Measurements from ENCODE around the gene GRHL1.
"Not testable (repeated sequence)": the region's sequence is repeated elsewhere in the genome, so short reads cannot be mapped to it uniquely, and the experiment has no call there.

Gene GRHL1

GRCh38 chr2:9951522-9952285 lies at the start of gene GRHL1:
Gene GRHL1, plus strand, starts transcription at chr2:9951693. Its CDS starts 141 bp downstream, at chr2:9951834.
- peak; percentile 92 to 94 for DNase-seq

- DNase-seq = no peak
Observed at GRCh38 chr2:9905413-9905812, 46.1 kb upstream of the GRHL1 start.

DNA sequence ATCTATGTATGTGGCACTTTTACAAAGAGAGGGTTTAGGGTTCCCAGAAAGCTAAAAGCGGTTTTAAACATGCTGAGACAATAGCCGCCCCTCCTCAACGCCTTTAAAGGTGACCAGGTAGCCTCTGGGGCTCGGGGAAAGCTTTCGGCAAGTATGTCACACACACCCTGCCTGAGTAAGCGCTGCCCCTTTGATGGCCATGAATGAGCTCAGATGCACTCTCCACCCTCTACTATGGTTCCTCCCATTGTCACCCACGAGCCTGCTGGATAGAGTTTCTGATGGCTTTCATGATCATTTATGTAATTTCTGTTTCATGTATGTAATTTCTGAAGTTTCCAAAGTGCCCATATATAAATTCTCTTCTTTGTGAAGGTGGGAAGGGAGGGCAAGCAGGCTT lies 44.1 kb upstream of the GRHL1 start:
- DNase-seq = no peak

DNA sequence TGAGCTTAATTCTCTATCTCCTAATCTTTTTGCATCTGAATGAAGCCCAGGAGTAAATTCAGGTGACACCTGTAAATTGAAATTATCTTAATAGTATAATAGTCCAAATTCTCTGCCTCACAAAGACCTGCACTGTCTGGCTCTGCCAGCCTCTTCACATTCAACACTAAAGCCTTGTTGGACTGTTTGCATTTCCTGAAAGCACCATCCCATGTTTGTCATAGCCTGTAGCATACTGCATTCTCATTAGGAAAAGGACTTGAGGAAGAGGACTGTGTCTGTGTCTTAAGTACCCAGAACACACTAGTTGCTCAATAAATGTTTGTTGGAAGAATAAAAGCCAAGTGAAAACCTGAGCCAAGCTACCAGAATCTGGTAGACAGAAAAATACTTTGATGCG lies 42.9 kb upstream of the GRHL1 start:
- DNase-seq = no peak

GRCh38 chr2:9909106-9909505 lies 42.4 kb upstream of the GRHL1 start:
- no peak for DNase-seq

GRCh38 chr2:9910699-9911098 lies 40.8 kb upstream of the GRHL1 start:
- no peak for DNase-seq

DNA sequence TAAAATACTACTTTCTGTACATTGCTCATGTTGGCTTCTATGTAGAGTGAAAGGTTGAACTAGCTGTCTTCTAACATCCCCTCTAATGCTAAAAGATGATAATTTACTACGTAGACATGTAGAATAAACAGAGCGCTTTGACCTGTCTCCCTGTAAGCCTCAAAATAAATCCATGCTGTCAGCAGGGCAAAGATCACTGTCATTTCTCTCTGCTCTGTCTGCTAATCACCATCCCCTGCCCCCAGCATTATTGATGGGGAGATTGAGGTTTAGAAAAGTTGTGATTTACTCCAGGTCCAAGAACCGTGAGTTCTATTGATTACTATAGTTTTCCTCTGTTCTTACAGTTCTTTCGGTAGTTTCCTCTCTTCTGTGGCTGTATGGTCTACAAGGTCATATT lies 39.0 kb upstream of the GRHL1 start:
- no peak for DNase-seq

GRCh38 chr2:9914384-9915065 lies 37.0 kb upstream of the GRHL1 start:
- peak in 1 of 2 experiments; percentile 14 for DNase-seq

DNA sequence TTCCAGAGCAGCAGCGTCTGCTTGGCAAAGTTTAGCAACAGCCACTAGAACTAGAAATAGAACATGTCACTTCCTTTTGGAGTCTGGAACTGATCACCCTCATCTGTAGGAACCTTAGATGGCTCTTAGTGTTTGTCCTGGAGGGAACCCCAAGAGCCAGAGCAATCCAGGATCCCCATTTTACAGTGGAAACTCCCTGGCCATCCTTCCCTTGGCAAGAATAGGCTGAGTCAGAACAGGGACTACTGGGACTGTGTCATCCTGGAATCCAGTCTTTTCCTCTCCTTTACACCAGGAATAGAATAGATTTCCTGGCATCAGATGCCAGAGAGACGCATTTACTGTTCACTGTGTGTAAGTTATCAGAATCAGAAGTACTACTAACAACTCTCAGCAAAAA lies 33.2 kb upstream of the GRHL1 start:
- no peak for DNase-seq

DNA sequence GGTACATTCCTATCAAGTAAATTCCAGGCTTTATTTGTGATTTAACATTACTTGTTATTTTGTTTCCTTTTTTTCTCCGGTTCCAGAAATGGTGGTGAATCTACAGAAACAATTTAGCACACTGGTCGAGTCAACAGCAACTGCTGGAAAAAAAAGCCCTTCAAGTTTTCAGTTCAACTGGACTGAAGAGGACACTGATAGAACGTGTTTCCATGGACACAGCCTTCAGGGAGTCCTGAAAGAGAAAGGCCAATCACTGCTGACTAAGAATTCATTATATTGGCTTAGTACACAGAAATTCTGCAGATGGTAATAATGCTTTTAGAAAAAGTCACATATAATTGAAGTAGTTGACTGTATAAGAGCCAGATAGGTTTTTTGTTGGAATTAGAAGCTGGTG lies 32.0 kb upstream of the GRHL1 start:
- DNase-seq = no peak

DNA sequence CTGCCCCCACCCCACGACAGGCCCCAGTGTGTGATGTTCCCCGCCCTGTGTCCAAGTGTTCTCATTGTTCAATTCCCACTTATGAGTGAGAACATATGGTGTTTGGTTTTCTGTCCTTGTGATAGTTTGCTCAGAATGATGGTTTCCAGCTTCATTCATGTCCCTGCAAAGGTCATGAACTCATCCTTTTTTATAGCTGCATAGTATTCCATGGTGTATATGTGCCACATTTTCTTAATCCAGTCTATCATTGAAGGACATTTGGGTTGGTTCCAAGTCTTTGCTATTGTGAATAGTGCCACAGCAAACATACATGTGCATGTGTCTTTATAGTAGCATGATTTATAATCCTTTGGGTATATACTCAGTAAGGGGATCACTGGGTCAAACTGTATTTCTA lies 24.5 kb upstream of the GRHL1 start:
- not testable (repeated sequence) for DNase-seq

GRCh38 chr2:9937258-9937657 lies 14.2 kb upstream of the GRHL1 start:
- DNase-seq = no peak

DNA sequence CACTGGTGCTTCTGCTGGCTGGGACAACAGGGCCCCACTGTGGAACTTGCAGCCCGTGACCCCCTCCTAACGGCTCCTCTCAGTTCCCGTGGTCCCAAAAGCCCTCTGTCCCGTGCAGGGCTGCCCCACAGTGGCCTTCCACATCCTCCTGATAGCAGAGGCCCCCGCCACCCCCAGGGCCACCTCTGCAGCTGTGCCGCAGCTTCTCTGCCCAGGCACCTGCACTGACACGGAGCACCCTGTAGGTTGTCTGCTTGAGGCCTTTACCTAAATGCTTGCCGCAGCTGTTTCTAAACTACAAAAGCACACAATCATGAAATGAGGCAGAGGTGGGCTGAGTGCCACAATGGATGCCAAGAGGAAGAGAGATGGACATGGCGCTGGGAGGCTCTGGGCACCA lies 13.5 kb upstream of the GRHL1 start:
- DNase-seq = no peak

- no peak for DNase-seq
Observed at GRCh38 chr2:9939587-9940485, 11.7 kb upstream of the GRHL1 start.

- DNase-seq = no peak
Observed at GRCh38 chr2:9941196-9941995, 10.1 kb upstream of the GRHL1 start.

DNA sequence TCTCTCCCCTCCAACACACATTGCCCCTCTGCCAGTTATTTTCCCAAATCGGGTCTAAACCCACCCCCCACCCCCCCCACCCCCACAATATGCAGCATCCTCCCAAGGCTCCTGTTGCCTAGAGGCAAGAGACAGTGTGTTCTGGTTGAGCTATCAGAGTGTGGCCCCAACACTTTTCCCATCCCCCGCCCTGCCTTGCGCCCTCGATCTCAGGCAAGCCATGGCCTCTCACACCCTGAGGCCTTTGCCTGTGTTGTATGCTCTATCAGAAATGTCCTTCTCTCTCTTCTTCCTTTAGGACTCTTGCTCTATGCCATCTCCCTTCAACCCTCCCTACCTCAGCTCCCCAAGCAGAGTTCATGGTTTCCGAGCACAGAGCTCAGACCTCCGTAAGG lies 9.5 kb upstream of the GRHL1 start:
- no peak for DNase-seq

- no peak for DNase-seq
Observed at GRCh38 chr2:9944330-9944758, 7.1 kb upstream of the GRHL1 start.

DNA sequence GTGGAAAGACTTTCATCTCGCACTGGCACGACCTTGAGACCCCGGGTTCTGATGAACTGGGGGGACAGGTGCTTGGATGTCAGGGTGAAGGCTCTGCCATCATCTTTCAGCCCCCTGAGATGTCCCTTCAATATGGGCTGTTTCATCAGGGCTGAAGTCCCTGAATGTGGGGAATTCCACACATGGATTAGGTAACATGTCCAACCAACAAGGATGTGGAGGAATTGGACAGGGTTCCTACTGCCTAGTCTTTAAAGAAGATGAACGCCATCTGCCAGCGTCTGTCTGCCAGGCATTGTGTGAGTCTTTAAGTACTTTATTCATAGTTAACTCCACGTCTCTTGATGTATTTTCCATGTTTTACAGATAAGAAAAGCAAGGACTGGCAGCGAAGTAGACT lies 5.9 kb upstream of the GRHL1 start:
- no peak for DNase-seq

- no peak for DNase-seq
Observed at GRCh38 chr2:9946076-9946475, 5.4 kb upstream of the GRHL1 start.

DNA sequence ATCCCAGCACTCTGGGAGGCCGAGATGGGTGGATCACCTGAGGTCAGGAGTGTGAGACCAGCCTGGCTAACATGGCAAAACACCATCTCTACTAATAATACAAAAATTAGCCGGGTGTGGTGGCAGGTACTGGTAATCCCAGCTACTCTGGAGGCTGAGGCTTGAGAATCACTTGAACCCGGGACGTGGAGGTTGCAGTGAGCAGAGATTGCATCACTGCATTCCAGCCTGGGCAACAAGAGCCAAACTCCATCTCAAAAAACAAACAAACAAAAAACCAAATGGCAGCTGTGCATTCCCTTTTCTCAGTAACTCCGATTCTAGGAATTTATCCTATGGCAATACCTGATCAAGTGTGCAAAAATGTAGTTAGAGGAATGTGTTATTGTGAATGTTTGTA lies 4.7 kb upstream of the GRHL1 start:
- DNase-seq = no peak

DNA sequence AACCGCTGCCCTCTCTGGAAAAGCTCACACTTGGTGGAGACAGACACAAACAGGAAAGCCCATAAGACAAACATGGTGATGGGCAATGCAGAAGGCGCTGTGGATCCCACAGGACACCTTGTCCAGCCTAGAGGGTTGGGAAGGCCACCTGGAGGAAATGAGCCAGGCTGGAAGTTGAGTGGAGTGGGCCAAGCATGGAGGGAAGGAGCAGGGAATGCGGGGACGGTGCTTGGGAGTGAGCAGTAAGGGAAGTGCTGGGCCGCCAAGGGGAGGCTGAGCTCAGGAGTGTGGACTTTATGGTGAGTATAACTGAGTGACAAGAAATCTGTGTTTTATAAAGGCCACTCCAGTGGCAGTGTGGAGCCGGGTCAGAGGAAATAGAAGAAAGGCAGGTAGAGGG lies 2.8 kb upstream of the GRHL1 start:
- no peak for DNase-seq

GRCh38 chr2:9949239-9949991 lies 2.1 kb upstream of the GRHL1 start:
- DNase-seq = no peak

Data from SHP77 (cell line).